ENCODE results near the gene KPNA5.

GRCh38 chr6:116772450-116772849 lies 91.4 kb downstream of the KPNA5 start:
- no peak for TF ChIP-seq CTCF (IDR thresholded peaks at IDR 0.05)
- no peak for TF ChIP-seq EP300 (IDR thresholded peaks at IDR 0.05)
